Astrocyte of the cerebellum (primary cell): Measurements from ENCODE around the gene TUBG2.
A peak's percentile ranks its signal among the peaks of the same experiment; 100 is the strongest.

Source experiments
- DNase-seq: peaks from one replicate; pipeline ENCODE4 v3.0.0-alpha.2; 2011; ENCODE audit warnings: low read depth
- H3K4me3 ChIP-seq: 2 replicates; pipeline ENCODE4 v1.5.1; 2011; ENCODE audit warnings: mild to moderate bottlenecking, low read depth, low read length, moderate library complexity
- in situ Hi-C: cut with HindIII; loops from 2 replicates; pipeline ENCODE4 v1.10.0; 2017; ENCODE audit warnings: low sequenced_read_pairs
- TF ChIP-seq, protein P1 (sequence below): IDR thresholded peaks from 2 replicates; pipeline ENCODE4 v1.5.1; 2012; ENCODE audit warnings: low read length, low read depth, moderate library complexity, mild to moderate bottlenecking; ENCODE audit errors: missing control alignments

Gene TUBG2

DNA sequence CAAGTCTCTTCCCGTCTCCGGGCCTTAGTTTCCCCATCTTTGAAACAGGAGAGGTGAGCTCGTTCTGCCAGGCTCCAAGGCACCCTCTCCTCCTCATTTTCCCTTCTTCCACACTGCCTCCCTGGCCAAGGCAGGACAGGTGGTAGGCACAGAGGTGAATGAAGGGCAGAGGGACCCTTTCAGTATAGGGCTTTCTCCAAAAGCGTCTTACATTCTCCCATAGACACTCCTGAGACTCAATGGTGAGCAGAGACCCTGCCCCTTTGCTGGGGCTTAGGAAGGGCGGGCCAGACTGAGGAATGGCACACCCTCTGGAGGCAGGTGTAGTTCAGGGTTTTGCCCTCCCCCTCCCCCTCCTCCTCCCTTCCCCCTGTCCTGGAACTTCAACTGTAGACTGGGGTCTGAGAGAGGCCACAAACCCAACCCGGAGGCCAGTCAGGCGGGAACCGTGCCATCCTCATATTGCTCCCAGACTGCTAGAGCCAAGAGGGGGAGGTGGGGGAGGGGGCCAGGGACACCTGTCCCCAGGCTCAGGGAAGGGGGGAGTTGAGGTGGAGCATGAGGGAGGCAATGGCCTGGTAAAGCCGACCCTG, 15.8 kb downstream of the TUBG2 start:
- TF ChIP-seq, protein P1, sequence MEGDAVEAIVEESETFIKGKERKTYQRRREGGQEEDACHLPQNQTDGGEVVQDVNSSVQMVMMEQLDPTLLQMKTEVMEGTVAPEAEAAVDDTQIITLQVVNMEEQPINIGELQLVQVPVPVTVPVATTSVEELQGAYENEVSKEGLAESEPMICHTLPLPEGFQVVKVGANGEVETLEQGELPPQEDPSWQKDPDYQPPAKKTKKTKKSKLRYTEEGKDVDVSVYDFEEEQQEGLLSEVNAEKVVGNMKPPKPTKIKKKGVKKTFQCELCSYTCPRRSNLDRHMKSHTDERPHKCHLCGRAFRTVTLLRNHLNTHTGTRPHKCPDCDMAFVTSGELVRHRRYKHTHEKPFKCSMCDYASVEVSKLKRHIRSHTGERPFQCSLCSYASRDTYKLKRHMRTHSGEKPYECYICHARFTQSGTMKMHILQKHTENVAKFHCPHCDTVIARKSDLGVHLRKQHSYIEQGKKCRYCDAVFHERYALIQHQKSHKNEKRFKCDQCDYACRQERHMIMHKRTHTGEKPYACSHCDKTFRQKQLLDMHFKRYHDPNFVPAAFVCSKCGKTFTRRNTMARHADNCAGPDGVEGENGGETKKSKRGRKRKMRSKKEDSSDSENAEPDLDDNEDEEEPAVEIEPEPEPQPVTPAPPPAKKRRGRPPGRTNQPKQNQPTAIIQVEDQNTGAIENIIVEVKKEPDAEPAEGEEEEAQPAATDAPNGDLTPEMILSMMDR = no peak
- peak overlapping the region; percentile 63 for H3K4me3 ChIP-seq
- no peak for DNase-seq
- in situ Hi-C loops = no loop called here

- TF ChIP-seq, protein P1 = no peak
- DNase-seq = no peak
- in situ Hi-C loops = no loop called here
- H3K4me3 ChIP-seq = peak overlapping the region; percentile 63
Observed at GRCh38 chr17:42675348-42675964, 16.4 kb downstream of the TUBG2 start.

DNA sequence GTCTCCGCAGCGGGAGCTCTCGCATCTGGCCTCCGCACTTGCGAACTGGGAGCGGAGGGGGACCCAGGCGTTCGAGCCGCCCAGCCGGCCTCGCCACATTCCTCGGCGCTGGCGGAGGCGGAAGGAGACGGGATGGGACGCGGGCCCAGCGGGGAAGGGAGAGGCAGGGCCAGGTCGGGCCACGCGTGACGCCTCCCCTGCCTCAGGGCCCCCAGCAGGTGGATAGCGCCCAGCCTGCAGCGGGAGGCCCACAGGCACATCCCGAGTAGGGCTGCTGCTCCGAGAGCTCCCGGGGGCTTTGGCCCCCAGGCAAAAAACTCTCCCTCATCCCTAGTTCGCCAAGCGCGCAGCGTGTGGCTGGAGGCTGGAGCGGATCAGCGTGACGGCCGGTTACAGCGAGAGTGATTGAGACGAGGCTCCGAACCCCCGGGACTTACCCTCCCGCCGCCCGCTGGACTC, 16.9 kb downstream of the TUBG2 start:
- TF ChIP-seq, protein P1 = no peak
- DNase-seq = no peak
- in situ Hi-C loops = no loop called here
- peak overlapping the region; percentile 63 for H3K4me3 ChIP-seq

DNA sequence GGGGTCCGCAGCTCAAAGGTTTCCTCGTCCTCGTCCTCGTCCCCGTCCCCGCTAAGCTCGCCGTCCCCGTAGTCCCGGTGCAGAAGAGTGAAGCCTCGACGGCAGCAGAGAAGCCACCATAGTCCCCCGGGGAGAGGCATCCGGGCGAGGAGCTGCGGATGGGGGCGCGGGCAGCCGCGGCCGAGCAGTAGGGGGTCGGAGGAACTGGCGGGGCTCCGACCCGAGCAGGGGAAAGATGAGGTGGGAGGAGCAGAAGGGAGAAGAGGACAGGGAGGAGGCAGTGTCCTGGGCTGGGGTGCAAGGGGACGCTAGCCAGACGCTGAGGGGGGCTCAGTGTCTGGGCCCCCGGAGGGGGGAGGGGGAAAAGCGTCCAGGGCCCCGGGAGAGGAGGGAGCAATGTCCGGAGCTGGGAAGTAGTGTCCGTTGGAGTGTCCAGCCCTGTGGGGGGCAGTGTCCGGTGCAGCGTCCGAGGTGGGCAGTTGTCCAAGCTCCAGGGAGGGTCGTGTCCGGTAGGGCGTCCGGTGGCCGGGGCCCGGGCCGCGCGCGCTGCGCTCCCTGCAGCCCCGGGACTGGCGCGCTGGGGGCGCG, 17.4 kb downstream of the TUBG2 start, which contains the start of gene PLEKHH3:
Gene PLEKHH3 (minus strand): TSS at position 571 of the 588 bp plus-strand sequence. CDS start 431 bp downstream, at position 140.
- TF ChIP-seq, protein P1 = no peak
- peak within 1 kb of the TSS; percentile 63 for H3K4me3 ChIP-seq
- in situ Hi-C loops = no loop called here
- DNase-seq = no peak

GRCh38 chr17:42677012-42677857, 18.2 kb downstream of the TUBG2 start:
- DNase-seq = peak; percentile 100
- TF ChIP-seq, protein P1 = no peak
- in situ Hi-C loops = no loop called here
- H3K4me3 ChIP-seq = peak overlapping the region; percentile 63
